Measurements from ENCODE around the gene UNCX. TPM values are rescaled to one million over a fixed set of nuclear protein-coding genes. Genes with fewer than 3 reads are reported as not detected.
"Not testable (repeated sequence)": the region's sequence is repeated elsewhere in the genome, so short reads cannot be mapped to it uniquely, and the experiment has no call there.

Gene UNCX
- total RNA-seq, 2 experiments from 2014 or later = not detected

DNA sequence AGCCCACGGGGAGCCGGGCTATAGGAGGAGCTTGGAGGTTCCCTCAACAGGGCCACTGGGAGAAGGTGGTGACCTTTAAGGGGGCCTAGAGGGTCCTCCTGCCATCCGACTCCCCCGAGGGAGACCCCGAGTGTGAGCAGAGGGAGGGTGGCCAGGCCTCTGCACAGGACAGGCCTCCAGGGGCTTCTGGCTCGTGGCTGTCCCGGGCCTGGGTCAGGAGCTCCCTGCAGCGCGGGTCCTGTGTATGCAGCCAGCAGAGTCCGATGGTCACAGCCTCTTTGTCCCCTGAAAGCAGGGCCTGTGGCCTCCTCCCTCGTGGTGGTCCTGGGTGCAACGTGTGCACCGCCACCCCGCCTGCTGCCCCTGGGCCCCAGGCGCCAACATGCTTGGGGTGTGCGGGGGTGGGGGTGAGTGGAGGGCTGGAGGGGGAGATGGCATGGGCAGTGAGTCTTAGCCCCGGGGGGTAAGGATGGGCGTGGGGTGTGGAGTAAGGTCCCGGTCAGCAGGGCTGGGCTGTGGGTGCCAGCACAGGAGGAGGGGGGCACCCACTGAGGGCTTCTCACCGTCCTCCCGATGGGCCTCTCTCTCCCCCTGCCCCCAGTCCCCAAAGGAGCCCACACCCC lies 27.1 kb downstream of the UNCX start:
- H3K27ac Mint-ChIP-seq = no peak overlapping the region
- DNase-seq = no peak
- POLR2A ChIA-PET = no interaction called here

DNA sequence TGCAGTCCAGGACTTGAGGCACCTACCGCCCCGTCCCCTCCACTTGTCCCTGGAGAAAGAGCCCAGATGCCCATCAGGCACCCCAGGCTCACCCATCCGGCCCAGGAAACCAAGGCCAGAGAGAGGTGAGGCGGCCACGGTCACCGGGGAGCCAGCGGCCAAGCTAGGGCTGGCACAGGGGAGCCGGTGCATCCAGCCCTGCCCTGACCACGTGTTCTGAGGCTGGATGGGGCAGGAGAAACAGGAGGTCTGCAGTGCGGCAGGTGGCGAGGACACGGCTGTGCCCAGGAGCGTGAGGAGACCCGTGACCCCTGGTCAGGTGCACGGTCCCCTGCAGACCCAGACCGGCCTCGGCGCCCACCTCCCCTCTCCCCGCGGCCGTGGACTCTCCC lies 27.6 kb downstream of the UNCX start:
- Histone ChIP-seq H3K4me1 (ENCODE audit: insufficient read depth, low read length) (no peaks in the 10 kb centered on the region), H3K9me3 (ENCODE audit: control insufficient read depth in 1 of 2, insufficient read depth in 1 of 2, low read length in 2 of 2) (peaks cover 0 to 25% of the 10 kb centered on the region in 2 experiments), H3K4me3 (ENCODE audit: low read length) (no peak overlapping the region), H3K36me3 (ENCODE audit: insufficient read depth, low read length) (no peaks in the 10 kb centered on the region), H3K27ac (ENCODE audit: low read depth in 1 of 2, low read length in 2 of 2) (no peak overlapping the region), H3K27me3 (ENCODE audit: control insufficient read depth in 1 of 2, insufficient read depth in 2 of 2, low read length in 2 of 2) (peaks cover 28 to 31% of the 10 kb centered on the region in 2 experiments)
- intact Hi-C loops (cut with DNase I, micrococcal nuclease) = no loop called here
- Mint-ChIP-seq H3K9me3 (no peaks in the 10 kb centered on the region), H3K36me3 (ENCODE audit: low read depth) (no peaks in the 10 kb centered on the region), H3K27ac (no peak overlapping the region), H3K27me3 (peaks cover 37% of the 10 kb centered on the region), H3K4me1 (ENCODE audit: low read depth) (no peaks in the 10 kb centered on the region), H3K4me3 (no peak overlapping the region)
- TF ChIP-seq, protein P1, sequence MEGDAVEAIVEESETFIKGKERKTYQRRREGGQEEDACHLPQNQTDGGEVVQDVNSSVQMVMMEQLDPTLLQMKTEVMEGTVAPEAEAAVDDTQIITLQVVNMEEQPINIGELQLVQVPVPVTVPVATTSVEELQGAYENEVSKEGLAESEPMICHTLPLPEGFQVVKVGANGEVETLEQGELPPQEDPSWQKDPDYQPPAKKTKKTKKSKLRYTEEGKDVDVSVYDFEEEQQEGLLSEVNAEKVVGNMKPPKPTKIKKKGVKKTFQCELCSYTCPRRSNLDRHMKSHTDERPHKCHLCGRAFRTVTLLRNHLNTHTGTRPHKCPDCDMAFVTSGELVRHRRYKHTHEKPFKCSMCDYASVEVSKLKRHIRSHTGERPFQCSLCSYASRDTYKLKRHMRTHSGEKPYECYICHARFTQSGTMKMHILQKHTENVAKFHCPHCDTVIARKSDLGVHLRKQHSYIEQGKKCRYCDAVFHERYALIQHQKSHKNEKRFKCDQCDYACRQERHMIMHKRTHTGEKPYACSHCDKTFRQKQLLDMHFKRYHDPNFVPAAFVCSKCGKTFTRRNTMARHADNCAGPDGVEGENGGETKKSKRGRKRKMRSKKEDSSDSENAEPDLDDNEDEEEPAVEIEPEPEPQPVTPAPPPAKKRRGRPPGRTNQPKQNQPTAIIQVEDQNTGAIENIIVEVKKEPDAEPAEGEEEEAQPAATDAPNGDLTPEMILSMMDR (IDR thresholded peaks at IDR 0.05) = no peak
- POLR2A ChIA-PET = no interaction called here
- DNase-seq = no peak
- ATAC-seq (ENCODE audit: poor library complexity) = no peak
- CTCF ChIA-PET = no interaction called here

More for the DNA sequence above, 27.1 kb downstream of the UNCX start:
- Mint-ChIP-seq H3K4me3 (no peak overlapping the region), H3K9me3 (no peaks in the 10 kb centered on the region), H3K4me1 (ENCODE audit: low read depth) (no peaks in the 10 kb centered on the region), H3K27me3 (peaks cover 32% of the 10 kb centered on the region), H3K36me3 (ENCODE audit: low read depth) (no peaks in the 10 kb centered on the region)
- intact Hi-C loops (cut with DNase I, micrococcal nuclease) = no loop called here
- H3K4me1 ChIP-seq (ENCODE audit: insufficient read depth, low read length) = no peaks in the 10 kb centered on the region
- H3K9me3 ChIP-seq (ENCODE audit: control insufficient read depth in 1 of 2, insufficient read depth in 1 of 2, low read length in 2 of 2) = peaks cover 0 to 20% of the 10 kb centered on the region in 2 experiments
- no peak for ATAC-seq (ENCODE audit: poor library complexity)
- H3K27ac ChIP-seq (ENCODE audit: low read depth in 1 of 2, low read length in 2 of 2) = no peak overlapping the region
- CTCF ChIA-PET = no interaction called here
- peaks cover 28 to 30% of the 10 kb centered on the region in 2 experiments for H3K27me3 ChIP-seq (ENCODE audit: control insufficient read depth in 1 of 2, insufficient read depth in 2 of 2, low read length in 2 of 2)
- H3K4me3 ChIP-seq (ENCODE audit: low read length) = no peak overlapping the region
- TF ChIP-seq, protein P1 (IDR thresholded peaks at IDR 0.05) = no peak
- H3K36me3 ChIP-seq (ENCODE audit: insufficient read depth, low read length) = no peaks in the 10 kb centered on the region

DNA sequence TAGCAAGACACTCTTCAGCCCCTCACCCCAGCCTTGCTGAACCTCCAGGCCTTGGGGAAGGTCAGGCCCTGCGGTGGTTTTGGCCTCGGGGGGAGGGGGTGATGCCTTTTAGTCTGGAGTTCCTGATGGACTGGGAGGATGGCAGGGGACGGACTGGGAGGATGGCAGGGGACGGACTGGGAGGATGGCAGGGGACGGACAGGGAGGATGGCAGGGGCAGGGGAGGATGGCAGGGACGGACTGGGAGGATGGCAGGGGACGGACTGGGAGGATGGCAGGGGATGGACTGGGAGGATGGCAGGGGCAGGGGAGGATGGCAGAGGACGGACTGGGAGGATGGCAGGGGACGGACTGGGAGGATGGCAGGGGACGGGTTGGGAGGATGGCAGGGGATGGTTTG lies 28.4 kb downstream of the UNCX start:
- H3K4me3 ChIP-seq (ENCODE audit: low read length); H3K4me3 Mint-ChIP-seq; intact Hi-C loops (cut with DNase I, micrococcal nuclease); POLR2A ChIA-PET; H3K27ac Mint-ChIP-seq; H3K4me1 Mint-ChIP-seq (ENCODE audit: low read depth); H3K27ac ChIP-seq (ENCODE audit: low read depth in 1 of 2, low read length in 2 of 2); H3K36me3 Mint-ChIP-seq (ENCODE audit: low read depth); H3K36me3 ChIP-seq (ENCODE audit: insufficient read depth, low read length); H3K9me3 Mint-ChIP-seq; H3K4me1 ChIP-seq (ENCODE audit: insufficient read depth, low read length); CTCF ChIA-PET; DNase-seq; ATAC-seq (ENCODE audit: poor library complexity): not testable (repeated sequence)
- H3K27me3 Mint-ChIP-seq = peaks cover 38% of the 10 kb centered on the region
- Histone ChIP-seq H3K27me3 (ENCODE audit: control insufficient read depth in 1 of 2, insufficient read depth in 2 of 2, low read length in 2 of 2) (peaks cover 24 to 26% of the 10 kb centered on the region in 2 experiments), H3K9me3 (ENCODE audit: control insufficient read depth in 1 of 2, insufficient read depth in 1 of 2, low read length in 2 of 2) (peaks cover 0 to 25% of the 10 kb centered on the region in 2 experiments)

DNA sequence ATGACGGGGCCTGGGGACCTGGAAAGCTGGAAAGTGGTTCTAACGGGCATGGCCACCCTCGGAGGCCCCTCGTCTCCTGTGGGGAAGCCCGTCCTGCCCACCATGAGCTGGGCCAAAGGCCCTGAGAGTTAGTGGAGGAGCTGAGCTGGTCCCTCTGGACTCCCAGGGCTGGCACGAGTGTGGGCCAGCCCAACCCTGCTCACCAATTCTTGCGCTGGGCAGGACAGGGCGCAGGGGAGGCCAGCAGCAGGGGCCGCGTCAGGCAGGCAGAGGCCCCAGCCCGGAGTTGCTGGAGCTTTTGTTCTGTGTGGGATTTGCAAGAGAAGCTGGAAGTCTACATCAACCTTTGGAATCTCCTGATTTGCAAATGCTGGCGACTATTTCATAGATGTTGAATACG lies 29.8 kb downstream of the UNCX start:
- H3K4me1 ChIP-seq (ENCODE audit: insufficient read depth, low read length) = no peaks in the 10 kb centered on the region
- DNase-seq (no peak), ATAC-seq (ENCODE audit: poor library complexity) (no peak)
- H3K27me3 ChIP-seq (ENCODE audit: control insufficient read depth in 1 of 2, insufficient read depth in 2 of 2, low read length in 2 of 2) = peaks cover 17 to 26% of the 10 kb centered on the region in 2 experiments
- Mint-ChIP-seq H3K9me3 (no peaks in the 10 kb centered on the region), H3K4me3 (no peak overlapping the region), H3K4me1 (ENCODE audit: low read depth) (no peaks in the 10 kb centered on the region), H3K27ac (no peak overlapping the region), H3K36me3 (ENCODE audit: low read depth) (no peaks in the 10 kb centered on the region), H3K27me3 (peaks cover 39% of the 10 kb centered on the region)
- CTCF ChIA-PET = no interaction called here
- no peak overlapping the region for H3K4me3 ChIP-seq (ENCODE audit: low read length)
- intact Hi-C loops (cut with DNase I, micrococcal nuclease) = no loop called here
- POLR2A ChIA-PET = no interaction called here
- H3K27ac ChIP-seq (ENCODE audit: low read depth in 1 of 2, low read length in 2 of 2) = no peak overlapping the region
- peaks cover 0 to 29% of the 10 kb centered on the region in 2 experiments for H3K9me3 ChIP-seq (ENCODE audit: control insufficient read depth in 1 of 2, insufficient read depth in 1 of 2, low read length in 2 of 2)
- H3K36me3 ChIP-seq (ENCODE audit: insufficient read depth, low read length) = no peaks in the 10 kb centered on the region
- TF ChIP-seq, protein P1 (IDR thresholded peaks at IDR 0.05) = no peak
